ENCODE data around the gene NEB.

The NEB gene

GRCh38 chr2:151481744-151482143 lies 252.5 kb downstream of the NEB start:
- DNase-seq (ENCODE audit: low spot score) = no peak

GRCh38 chr2:151478011-151478410 lies 256.3 kb downstream of the NEB start:
- no peak for DNase-seq (ENCODE audit: low spot score)

- DNase-seq (ENCODE audit: low spot score) = no peak
Observed at GRCh38 chr2:151476287-151476686, 258.0 kb downstream of the NEB start.

GRCh38 chr2:151475071-151475470 lies 259.2 kb downstream of the NEB start:
- DNase-seq (ENCODE audit: low spot score) = no peak

GRCh38 chr2:151472966-151473365 lies 261.3 kb downstream of the NEB start:
- no peak for DNase-seq (ENCODE audit: low spot score)

- DNase-seq (ENCODE audit: low spot score) = no peak
Observed at GRCh38 chr2:151470556-151470955, 263.7 kb downstream of the NEB start.

GRCh38 chr2:151465771-151466170 lies 268.5 kb downstream of the NEB start:
- no peak for DNase-seq (ENCODE audit: low spot score)

GRCh38 chr2:151459358-151459757 lies 274.9 kb downstream of the NEB start:
- DNase-seq (ENCODE audit: low spot score) = no peak

- no peak for DNase-seq (ENCODE audit: low spot score)
Observed at GRCh38 chr2:151439127-151439526, 295.1 kb downstream of the NEB start.

GRCh38 chr2:151438506-151438905 lies 295.8 kb downstream of the NEB start:
- DNase-seq (ENCODE audit: low spot score) = no peak

- DNase-seq (ENCODE audit: low spot score) = peak; percentile 23
Observed at GRCh38 chr2:151437630-151438029, 296.6 kb downstream of the NEB start.
